NCI-H146 treated with DMSO at 0.1 percent for 48 hours (cell line): Measurements from ENCODE around the gene FBXL7.

Source experiments
- DNase-seq: peaks from one replicate; lab custom pipeline; 2025; ENCODE audit not compliant: unreplicated experiment; lab: John Stamatoyannopoulos, UW

FBXL7 gene

GRCh38 chr5:15796557-15796956 lies 296.6 kb downstream of the FBXL7 start:
- no peak for DNase-seq

GRCh38 chr5:15797116-15797515 lies 297.1 kb downstream of the FBXL7 start:
- no peak for DNase-seq

- DNase-seq = no peak
Observed at GRCh38 chr5:15798006-15798405, 298.0 kb downstream of the FBXL7 start.

- DNase-seq = no peak
Observed at GRCh38 chr5:15799014-15799413, 299.0 kb downstream of the FBXL7 start.

- no peak for DNase-seq
Observed at GRCh38 chr5:15799612-15800011, 299.6 kb downstream of the FBXL7 start.

- no peak for DNase-seq
Observed at GRCh38 chr5:15803280-15803679, 303.3 kb downstream of the FBXL7 start.

- no peak for DNase-seq
Observed at GRCh38 chr5:15806613-15807012, 306.6 kb downstream of the FBXL7 start.

GRCh38 chr5:15807248-15807647 lies 307.3 kb downstream of the FBXL7 start:
- DNase-seq = no peak

GRCh38 chr5:15807871-15808270 lies 307.9 kb downstream of the FBXL7 start:
- DNase-seq = peak; percentile 20

GRCh38 chr5:15808577-15808976 lies 308.6 kb downstream of the FBXL7 start:
- DNase-seq = no peak

GRCh38 chr5:15819617-15820016 lies 319.6 kb downstream of the FBXL7 start:
- DNase-seq = no peak

GRCh38 chr5:15821506-15821905 lies 321.5 kb downstream of the FBXL7 start:
- peak; percentile 41 for DNase-seq

- DNase-seq = no peak
Observed at GRCh38 chr5:15823398-15823797, 323.4 kb downstream of the FBXL7 start.

- DNase-seq = no peak
Observed at GRCh38 chr5:15827741-15828140, 327.8 kb downstream of the FBXL7 start.

- DNase-seq = no peak
Observed at GRCh38 chr5:15831408-15831807, 331.4 kb downstream of the FBXL7 start.

- DNase-seq = peak; percentile 22
Observed at GRCh38 chr5:15833365-15833764, 333.4 kb downstream of the FBXL7 start.

- peak; percentile 24 for DNase-seq
Observed at GRCh38 chr5:15834596-15835245, 334.7 kb downstream of the FBXL7 start.

- no peak for DNase-seq
Observed at GRCh38 chr5:15835514-15835913, 335.5 kb downstream of the FBXL7 start.

GRCh38 chr5:15837551-15838289 lies 337.7 kb downstream of the FBXL7 start:
- no peak for DNase-seq

- no peak for DNase-seq
Observed at GRCh38 chr5:15844253-15844652, 344.3 kb downstream of the FBXL7 start.

GRCh38 chr5:15844871-15845270 lies 344.9 kb downstream of the FBXL7 start:
- DNase-seq = no peak

GRCh38 chr5:15850536-15850935 lies 350.6 kb downstream of the FBXL7 start:
- no peak for DNase-seq

GRCh38 chr5:15850939-15851341 lies 351.0 kb downstream of the FBXL7 start:
- peak; percentile 9 for DNase-seq
